Spleen (tissue), 7 donors: Measurements from ENCODE around the gene DCAF4.

Experiments
- POLR2A ChIP-seq, 3 donors: fragments of 450-650 bp; IDR thresholded peaks; one replicate each; pipeline ENCODE4 v1.5.1; 2017; ENCODE audit warnings: antibody characterized with exemption in 3 of 3, mild to moderate bottlenecking in 1 of 3
- POLR2AphosphoS5 ChIP-seq, 3 donors: sonication (generic); formaldehyde crosslinking; IDR thresholded peaks; one replicate each; pipeline ENCODE4 v1.5.1; 2017; ENCODE audit warnings: antibody characterized with exemption in 3 of 3
- TF ChIP-seq, protein P1 (sequence below), 11 experiments: fragments of 200-600 bp in 7 of 11; fragments of 450-650 bp in 4 of 11; sonication (generic) in 4 of 11; IDR thresholded peaks in 8 of 11; conservative IDR thresholded peaks in 3 of 11; 1 replicate in 7 of 11; 2 replicates in 4 of 11; pipeline versions ENCODE4 v1.4.0 to v1.8.0; 2016 to 2021; ENCODE audit warnings: antibody characterized with exemption in 11 of 11, inconsistent platforms in 4 of 11, mild to moderate bottlenecking in 1 of 11
- donor health status: DM: no; HTN: no; CAD: no; lungs with moderate emphysema.
- donor health status: DM: no; HTN: no; CAD: no.
- donor health status: DM: no; HTN: no; CAD: no.

DNA sequence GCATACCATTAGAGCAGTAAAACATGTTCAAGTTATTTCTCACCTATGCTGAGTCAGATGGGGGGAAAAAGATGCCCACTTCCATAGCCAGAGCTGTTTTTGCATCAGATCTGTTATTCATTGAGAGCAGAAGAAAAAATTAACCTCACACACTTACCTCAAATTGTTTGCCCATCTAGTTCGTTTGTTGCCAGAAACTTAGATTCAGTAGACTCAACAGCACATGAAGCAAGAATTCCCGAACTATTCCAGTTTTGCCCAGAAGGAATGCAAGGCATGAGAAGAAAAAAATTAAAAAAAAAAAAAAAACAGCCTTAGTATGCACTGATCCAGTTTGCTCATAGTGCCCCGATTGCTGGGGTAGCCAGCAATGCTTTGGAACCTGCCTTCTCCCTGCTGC is 19.9 kb upstream of the DCAF4 start:
- TF ChIP-seq, protein P1, sequence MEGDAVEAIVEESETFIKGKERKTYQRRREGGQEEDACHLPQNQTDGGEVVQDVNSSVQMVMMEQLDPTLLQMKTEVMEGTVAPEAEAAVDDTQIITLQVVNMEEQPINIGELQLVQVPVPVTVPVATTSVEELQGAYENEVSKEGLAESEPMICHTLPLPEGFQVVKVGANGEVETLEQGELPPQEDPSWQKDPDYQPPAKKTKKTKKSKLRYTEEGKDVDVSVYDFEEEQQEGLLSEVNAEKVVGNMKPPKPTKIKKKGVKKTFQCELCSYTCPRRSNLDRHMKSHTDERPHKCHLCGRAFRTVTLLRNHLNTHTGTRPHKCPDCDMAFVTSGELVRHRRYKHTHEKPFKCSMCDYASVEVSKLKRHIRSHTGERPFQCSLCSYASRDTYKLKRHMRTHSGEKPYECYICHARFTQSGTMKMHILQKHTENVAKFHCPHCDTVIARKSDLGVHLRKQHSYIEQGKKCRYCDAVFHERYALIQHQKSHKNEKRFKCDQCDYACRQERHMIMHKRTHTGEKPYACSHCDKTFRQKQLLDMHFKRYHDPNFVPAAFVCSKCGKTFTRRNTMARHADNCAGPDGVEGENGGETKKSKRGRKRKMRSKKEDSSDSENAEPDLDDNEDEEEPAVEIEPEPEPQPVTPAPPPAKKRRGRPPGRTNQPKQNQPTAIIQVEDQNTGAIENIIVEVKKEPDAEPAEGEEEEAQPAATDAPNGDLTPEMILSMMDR (IDR thresholded peaks at IDR 0.05 in 8 of 11, conservative IDR thresholded peaks at IDR 0.05 in 3 of 11): no peak
- TF ChIP-seq POLR2AphosphoS5 (IDR thresholded peaks at IDR 0.05) (no peak), POLR2A (IDR thresholded peaks at IDR 0.05) (no peak)
